Dedifferentiated amniotic fluid mesenchymal stem cell (primary cell): ENCODE measurements around the gene CBX1.
"Not testable (repeated sequence)": the region's sequence is repeated elsewhere in the genome, so short reads cannot be mapped to it uniquely, and the experiment has no call there.

Source experiments
- DNase-seq: peaks from one replicate; pipeline ENCODE4 v3.0.0-alpha.2; 2016; ENCODE audit errors: extremely low spot score

CBX1 gene

DNA sequence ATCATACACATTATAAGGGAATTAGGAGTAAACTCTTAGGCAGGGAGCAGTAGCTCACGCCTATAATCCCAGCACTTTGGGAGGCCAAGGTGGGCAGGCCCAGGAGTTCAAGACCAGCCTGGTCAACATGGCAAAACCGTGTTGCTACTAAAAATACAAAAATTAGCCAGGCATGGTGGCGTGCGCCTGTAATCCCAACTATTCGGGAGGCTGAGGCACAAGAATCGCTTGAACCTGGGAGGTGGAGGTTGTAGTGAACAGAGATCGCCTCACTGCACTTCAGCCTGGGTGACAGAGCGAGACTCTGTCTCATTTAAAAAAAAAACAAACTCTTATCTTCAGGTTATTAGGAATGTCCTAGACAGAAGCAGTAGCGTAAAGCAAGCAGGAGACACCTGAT is 28.5 kb downstream of the CBX1 start:
- not testable (repeated sequence) for DNase-seq

DNA sequence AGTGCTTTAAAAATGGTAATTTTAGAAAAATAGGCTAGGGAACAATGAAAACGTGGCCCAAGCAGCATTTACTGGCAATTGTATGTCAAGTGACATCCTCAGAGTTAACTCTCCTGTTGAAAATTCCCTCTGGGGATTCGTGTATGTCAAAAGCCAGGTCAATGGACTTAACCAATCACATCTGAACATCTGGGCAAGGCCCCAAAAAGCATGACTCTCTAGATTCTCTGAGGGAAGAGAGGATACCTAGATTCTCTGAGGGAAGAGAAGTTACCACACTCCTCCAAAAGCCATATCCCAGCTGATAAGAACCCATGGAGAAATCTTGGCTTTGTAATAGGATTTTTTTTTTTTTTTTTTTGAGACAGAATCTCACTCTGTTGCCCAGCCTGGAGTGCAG is 29.6 kb downstream of the CBX1 start:
- DNase-seq = no peak

DNA sequence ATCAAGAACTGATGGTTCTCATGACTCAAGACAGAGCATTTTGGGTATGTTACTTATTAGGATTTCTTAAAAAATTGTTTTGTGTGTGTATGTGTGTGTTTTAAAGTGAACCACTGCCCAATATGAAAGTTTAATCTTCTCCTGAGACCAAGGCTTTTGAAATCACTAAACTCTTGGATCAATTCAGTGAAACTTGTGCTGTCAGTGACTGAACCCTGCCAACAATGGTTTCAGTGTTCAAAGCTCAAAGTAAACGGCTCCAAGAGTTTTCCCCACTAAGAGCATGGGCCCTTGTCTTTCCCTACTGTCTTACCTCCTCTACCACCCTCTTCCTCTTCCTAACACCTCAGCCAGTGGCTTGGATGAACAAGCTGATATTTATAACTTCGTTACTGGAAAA is 31.1 kb downstream of the CBX1 start:
- no peak for DNase-seq

DNA sequence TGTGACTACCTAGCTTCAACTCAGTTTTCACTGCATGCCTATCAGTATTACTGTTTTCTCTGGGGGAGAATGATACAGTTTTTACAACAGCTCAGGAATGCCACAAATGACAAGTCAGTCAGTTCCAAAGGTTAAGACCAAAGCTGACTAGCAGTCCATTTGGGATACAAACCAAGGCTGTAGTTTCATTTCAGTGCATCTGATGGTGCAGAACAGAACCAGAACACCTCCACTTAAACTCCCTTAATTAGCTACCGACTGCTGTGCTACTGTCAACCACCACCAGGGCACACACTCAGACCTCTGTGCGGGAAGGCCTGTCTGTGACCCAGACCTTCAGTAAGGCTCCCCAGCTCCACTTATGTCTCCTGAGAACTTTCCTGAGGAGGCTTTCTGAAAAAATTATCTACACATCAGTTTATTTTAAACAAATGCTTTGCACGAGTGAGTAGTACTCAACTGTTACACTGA is 32.8 kb downstream of the CBX1 start:
- DNase-seq = no peak

DNA sequence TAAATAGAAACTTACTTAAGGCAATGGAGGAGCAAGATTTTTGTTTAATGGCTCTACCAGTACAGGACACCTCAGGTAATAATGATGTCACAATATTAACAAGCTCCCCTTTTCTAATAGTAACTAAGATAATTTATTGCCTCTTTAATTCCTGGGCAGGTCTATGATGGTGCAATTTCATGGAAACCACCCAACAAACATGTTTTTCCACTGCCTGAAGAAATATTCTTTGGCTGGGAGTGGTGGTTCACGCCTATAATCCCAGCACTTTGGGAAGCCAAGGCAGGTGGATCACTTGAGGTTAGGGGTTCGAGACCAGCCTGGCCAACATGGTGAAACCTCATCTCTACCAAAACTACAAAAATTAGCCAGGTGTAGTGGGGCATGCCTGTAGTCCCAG is 33.5 kb downstream of the CBX1 start:
- not testable (repeated sequence) for DNase-seq

DNA sequence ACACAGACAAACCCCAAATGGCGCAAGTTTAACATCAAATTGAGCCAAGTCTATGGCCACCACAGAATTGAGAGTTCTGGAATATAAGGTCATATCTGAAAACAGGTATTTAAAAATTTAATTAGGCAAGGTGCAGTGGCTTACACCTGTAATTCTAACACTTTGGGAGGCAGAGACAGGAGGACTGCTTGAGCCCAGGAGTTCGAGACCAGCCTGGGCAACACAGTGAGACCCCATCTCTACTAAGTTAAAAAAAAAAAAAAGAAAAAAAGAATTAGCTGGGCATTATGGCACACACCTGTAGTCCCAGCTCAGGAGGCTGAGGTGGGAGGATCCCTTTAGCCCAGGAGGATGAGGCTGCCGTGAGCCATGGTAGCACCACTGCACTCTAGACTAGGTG is 34.0 kb downstream of the CBX1 start:
- DNase-seq = no peak

DNA sequence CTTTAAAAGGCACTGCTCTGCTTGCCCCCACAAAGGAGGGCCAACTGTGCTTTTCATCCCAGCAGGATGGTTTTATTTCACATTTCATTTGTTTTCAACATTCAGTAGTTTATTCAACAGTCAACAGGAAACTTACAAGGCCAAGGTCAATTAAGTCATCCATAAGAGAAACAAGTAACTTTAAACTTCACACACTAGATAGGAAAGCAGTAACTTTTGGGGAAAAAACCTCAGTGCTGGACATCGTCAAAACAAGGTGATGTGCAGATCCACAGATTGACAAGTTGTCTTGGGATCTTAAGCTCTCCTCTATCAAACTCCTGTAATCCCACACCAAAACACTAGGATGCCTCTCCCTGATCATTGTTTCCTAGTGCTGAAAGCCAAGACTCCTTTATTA is 34.6 kb downstream of the CBX1 start:
- no peak for DNase-seq

DNA sequence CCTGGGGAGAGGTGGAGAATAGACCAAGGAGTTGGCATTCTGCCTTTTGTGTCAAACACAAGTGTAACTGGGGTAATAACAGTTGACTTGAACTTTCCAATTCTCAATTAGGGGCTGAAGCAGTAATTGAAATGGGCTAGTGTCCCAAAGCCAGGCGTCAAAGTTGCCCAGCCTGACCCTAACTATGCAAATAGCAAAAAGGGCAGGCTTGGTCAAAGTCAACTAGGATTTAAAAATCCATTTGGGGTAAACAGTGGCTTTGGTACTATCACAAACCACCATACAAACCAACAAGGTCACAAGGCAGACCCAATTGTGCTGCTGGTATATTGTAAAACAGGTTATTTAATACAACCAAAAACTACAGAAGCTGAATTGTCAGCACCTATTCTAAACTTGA is 35.1 kb downstream of the CBX1 start:
- no peak for DNase-seq

DNA sequence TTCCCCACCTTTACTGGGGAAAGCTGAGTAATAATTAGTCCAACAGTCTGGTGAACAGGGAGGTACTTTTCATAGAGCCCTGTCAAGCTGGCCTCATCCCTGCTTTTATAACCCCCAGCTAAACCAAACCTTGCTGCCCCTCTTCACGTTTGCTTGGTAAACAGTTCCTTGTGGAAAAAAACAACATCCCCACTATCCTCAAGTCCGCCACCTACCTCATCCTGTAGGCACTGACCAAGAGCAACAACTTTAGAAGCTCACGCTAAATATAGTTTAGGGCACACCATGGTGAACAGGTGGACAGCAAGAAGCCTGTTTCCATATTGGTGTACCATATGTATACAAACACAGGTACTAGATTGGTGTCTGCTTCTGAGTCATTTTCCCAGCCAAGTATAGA is 36.6 kb downstream of the CBX1 start:
- no peak for DNase-seq

DNA sequence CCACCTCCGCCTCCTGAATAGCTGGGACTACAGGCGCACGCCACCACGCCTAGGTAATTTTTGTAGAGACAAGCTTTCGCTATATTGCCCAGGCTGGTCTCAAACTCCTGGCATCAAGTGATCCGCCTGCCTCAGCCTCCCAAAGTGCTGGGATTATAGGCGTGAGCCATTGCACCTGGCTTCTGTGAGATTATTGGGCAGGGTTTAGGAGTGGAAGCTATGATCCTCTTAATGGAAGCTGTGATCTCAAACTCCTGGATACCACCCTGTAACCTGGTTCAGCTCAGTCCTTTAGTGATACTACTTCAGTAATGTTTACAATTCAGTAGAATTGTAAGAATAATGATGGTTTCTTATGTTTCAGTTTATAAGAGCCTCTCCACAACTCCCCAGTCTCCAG is 39.0 kb downstream of the CBX1 start:
- no peak for DNase-seq

DNA sequence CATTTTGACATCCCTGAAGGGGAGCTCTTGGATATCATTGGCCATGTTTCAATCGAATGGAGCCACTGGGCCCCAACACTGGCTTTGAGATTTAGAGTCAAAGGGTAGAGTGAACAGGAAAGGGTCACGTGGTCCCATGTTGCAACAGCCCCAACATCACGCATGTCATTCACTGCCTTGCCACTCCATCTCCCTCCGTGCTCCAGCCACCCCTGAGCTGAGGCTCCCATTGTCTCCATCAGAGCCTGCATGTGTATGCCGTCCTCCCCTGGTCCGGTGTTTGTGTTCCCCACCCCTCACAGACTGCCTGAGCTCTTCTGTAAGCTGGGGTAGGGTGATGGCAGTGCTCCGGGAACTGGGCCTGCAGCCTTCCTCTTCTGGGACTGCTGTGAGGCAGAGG is 41.0 kb downstream of the CBX1 start:
- DNase-seq = no peak

DNA sequence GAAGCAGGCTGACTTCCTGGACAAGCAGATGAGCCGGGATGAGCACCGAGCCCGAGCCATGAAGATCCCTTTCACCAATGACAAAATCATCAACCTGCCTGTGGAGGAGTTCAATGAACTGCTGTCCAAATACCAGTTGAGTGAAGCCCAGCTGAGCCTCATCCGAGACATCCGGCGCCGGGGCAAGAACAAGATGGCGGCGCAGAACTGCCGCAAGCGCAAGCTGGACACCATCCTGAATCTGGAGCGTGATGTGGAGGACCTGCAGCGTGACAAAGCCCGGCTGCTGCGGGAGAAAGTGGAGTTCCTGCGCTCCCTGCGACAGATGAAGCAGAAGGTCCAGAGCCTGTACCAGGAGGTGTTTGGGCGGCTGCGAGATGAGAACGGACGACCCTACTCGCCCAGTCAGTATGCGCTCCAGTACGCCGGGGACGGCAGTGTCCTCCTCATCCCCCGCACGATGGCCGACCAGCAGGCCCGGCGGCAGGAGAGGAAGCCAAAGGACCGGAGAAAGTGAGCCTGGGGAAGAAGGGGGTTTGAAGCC is 42.1 kb downstream of the CBX1 start:
- no peak for DNase-seq

DNA sequence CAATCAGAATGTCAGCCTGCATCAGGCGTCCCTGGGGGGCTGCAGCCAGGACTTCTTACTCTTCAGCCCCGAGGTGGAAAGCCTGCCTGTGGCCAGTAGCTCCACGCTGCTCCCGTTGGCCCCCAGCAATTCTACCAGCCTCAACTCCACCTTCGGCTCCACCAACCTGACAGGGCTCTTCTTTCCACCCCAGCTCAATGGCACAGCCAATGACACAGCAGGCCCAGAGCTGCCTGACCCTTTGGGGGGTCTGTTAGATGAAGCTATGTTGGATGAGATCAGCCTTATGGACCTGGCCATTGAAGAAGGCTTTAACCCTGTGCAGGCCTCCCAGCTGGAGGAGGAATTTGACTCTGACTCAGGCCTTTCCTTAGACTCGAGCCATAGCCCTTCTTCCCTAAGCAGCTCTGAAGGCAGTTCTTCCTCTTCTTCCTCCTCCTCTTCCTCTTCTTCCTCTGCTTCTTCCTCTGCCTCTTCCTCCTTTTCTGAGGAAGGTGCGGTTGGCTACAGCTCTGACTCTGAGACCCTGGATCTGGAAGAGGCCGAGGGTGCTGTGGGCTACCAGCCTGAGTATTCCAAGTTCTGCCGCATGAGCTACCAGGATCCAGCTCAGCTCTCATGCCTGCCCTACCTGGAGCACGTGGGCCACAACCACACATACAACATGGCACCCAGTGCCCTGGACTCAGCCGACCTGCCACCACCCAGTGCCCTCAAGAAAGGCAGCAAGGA is 42.7 kb downstream of the CBX1 start:
- DNase-seq = no peak

DNA sequence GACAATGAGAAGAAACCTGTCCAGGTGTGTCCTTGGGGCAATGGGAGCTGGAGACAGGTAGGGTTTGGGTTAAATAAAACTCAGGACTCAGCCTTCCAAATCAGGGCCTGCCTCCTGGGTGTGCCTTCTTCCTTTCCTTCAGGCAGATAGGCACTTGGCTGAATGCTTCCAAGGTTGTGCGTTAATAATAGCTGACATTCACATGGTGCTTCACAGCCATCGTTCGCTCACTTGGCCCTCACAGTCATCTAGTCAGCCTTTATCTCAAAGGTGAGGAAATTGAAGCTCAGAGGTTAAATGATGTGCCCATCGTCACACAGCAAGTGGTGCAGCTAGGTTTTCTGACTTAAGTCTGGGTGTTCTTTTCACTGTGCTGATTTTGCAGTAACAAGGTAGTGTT is 43.7 kb downstream of the CBX1 start:
- DNase-seq = no peak

DNA sequence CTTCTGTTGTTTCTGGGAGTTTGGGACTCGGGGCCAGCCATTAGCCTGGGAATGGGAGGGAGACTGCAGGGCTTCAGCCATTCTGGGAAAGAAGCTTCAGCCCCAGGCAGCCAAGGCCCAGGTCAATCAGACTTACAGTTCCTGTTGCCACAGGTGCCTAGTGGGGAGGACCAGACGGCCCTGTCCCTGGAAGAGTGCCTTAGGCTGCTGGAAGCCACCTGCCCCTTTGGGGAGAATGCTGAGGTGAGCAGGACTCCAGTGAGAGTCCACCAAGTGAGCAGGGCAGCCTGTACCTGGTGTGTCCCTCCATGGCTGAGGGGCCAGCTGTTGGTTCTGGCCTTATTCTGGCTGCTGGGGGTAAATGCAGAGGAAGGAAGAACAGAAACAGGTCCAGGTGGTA is 44.4 kb downstream of the CBX1 start:
- no peak for DNase-seq

DNA sequence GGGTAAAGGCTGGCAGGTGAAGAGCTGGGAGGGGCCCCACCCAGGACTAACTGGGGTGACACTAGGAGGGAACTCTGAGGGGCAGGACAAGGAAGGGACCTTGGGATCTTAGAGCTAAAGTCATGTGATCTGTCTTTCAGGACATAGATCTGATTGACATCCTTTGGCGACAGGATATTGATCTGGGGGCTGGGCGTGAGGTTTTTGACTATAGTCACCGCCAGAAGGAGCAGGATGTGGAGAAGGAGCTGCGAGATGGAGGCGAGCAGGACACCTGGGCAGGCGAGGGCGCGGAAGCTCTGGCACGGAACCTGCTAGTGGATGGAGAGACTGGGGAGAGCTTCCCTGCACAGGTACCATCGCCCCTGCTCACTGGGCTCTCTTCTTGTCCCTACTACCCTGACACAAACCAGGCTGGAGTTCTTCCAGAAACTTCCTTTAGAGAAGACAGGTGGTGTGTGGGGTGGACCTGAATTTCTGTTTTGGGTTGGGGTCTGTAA is 45.0 kb downstream of the CBX1 start:
- DNase-seq = no peak

DNA sequence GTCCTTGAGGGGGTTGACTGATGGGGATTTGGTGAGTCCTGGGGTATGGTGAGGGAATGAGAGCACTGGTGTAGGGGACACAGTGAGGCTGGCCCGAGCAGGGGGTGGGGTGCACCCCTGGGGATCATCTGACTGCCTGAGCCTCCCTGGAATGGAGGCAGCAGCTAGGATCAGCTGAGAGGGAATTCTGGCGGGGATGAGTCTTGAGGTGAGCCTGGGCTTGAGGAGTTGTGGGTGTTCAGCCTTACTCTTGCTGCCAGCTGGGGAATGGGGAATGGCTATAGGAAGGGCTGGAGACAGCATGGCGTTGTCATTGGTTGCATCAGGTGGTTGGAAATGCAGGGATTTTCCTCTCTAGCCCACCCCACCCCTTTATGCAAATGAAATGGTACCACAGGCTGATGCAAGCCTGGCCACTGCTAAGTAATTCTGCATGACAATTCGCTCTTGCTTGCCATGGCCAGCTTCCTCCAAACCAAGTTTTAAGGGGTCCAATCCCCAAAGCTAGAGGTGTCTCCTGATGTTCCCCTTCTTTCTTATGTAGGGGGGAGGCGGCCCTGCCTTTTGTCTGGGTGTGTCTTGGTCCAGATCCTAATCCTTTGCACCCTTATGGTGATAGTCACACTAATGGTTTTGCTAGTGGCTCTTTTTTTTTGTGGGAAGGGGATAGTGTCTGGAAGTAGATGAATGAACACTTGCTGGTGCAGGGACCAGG is 45.6 kb downstream of the CBX1 start:
- peak; percentile 98 for DNase-seq

DNA sequence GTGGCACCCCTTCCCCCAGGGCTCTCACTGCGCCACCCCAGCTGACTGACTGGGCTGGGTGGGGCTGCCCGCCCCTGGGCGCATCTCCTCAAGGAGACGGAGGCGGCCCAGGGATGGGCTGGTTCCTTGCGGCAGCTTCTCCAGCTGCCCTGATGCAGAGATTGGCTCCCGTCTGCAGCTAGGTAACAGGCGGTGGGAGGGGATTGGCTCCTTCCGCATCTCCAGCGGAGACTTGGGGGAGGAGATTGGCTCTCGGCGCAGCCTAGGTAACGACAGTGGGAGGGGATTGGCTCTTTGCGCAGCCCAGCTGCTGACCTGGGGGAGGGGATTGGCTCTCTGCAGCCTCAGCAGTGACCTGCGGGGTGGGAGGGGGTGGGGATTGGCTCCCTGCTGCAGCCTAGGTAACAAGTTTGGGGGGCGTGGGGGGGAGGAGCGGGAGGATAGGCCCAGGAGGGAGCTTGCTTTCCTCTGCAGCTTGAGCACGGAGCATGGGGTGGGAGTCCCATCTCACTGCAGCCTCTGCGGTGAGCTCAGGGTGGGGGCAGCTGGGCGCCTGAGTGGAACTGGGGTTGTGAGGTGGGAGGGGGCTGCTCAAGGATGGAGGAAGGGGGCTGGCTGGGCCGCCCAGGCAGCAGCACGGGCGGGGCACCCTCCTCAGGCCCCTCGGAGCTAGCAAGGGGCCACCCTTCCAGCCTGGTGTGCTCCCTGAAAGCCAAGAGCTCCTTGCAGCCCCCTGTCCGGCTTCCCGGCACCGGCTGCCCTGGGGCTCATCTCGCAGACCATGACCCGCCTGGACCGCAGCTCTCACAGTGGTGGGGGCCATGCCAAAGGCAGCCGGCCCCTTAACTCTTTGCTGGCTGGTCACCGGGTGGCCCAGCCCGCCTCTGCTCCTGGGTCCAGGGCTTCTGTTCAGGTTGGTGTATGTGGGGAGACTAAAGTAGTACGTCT is 46.8 kb downstream of the CBX1 start:
- peak; percentile 38 for DNase-seq

DNA sequence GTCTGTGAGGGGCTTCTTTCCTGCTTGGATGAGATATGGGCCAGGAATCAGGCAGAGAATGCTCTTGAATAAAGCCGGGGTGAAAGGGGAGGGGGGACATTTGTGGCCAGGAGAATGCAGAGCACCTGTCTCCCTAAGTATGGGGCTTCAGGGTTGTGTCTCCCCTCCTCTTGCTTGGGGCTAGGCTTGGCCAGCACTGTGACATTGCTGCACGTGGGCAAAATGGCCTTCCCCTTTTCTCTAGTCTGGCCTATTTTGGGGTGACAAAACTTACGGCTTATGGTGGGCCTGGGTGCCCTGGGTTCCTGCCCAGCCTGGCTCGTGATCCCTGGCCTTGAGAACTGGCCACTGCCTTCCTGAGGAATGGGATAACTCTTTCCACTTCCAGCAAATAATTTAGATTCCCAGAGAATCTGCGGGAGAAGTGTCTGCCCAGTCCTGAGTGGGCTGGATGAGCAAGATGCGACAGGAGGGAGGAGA is 47.5 kb downstream of the CBX1 start:
- no peak for DNase-seq

DNA sequence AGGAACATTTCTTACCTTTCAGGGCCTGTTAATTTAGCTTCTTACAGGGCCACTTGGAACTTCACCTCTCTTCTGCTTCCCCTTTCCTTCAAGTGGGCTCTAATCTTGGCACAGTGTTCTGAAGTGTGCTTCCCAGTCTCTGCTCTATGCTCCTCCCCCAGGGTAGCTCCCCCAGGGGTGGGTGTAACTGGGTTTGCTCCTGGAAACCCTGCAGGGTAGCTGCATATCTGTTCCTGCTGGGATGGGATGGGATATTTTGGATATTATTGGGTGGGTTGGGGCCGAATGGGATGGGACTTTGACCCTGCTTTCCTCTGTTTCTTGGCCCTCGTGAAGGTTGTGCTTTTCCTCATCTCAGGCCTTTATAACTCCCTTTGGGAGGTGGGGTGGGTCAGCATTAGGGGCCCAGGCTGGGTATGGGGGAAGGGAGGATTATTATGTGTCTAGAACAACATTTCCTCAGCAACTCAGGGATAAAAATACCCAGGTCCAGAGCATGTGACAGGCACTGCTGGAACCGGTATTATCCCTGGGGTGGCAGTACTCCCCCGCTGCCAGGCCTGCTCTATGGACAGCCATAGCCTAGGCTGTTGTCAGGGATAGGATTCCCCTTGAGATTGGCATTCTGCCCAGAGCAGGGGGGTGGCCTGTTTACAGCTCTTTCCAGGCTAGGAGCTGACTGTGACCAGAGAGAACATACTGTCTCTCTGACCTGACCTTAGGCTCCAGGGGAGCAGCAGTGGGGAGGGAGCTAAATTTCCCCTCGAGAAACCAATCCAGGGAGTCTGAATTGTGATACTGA is 48.1 kb downstream of the CBX1 start:
- DNase-seq = no peak
